Measurements from ENCODE around the gene PDE4A.
"Not testable (repeated sequence)": the region's sequence is repeated elsewhere in the genome, so short reads cannot be mapped to it uniquely, and the experiment has no call there.

PDE4A gene

DNA sequence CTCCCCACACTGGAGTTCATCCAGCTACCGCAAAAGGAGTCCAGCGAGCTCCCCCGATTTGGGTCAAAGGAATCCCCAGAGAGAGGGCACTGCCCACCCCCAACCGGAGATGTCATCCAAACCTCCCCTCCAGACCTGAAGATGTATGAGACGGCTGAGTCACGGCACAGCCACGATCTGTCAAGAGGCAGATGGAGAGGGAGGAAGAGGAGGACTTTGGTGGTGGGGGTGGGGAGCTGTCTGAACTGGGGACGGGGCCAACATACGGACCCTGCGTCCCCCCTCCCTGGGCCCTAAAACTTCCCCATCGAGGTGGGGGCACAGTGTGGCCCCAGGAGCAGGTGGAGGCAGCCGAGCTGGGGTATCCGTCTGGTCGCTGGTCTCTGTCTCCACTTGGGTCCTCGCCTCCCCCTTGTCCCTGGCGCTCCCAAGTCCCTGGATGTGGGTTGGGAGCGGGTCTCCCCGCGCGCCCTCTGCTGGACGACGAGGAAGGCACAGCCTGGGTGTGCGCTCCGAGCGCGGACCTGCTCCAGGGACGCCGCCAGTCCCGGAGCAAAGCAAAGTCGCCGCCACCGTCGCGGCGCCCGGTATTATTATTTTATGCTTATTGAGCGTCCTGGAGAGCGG, 3.8 kb downstream of the PDE4A start:
- peak; percentile 53 for DNase-seq (ENCODE audit: low read depth)

GRCh38 chr19:10427169-10427568, 6.8 kb downstream of the PDE4A start:
- no peak for DNase-seq (ENCODE audit: low read depth)

DNA sequence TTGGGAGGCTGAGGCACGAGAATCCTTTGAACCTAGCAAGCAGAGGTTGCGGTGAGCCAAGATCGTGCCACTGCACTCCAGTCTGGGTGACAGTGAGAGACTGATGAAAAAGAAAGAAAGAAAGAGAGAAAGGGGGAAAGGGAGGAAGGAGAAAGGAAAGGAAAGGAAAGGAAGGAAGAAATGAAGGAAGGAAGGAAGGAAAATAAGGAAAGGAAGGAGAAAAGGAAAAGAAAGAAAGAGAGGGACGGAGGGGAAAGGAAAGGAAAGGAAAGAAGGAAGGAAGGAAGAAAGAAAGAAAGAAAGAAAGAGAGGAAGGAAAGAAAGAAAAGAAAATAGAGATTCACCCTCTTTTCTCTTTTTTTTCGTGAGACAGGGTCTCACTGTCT, 8.7 kb downstream of the PDE4A start:
- no peak for DNase-seq (ENCODE audit: low read depth)

- no peak for DNase-seq (ENCODE audit: low read depth)
These were observed 10.3 kb downstream of the PDE4A start for GRCh38 chr19:10430505-10431253.

DNA sequence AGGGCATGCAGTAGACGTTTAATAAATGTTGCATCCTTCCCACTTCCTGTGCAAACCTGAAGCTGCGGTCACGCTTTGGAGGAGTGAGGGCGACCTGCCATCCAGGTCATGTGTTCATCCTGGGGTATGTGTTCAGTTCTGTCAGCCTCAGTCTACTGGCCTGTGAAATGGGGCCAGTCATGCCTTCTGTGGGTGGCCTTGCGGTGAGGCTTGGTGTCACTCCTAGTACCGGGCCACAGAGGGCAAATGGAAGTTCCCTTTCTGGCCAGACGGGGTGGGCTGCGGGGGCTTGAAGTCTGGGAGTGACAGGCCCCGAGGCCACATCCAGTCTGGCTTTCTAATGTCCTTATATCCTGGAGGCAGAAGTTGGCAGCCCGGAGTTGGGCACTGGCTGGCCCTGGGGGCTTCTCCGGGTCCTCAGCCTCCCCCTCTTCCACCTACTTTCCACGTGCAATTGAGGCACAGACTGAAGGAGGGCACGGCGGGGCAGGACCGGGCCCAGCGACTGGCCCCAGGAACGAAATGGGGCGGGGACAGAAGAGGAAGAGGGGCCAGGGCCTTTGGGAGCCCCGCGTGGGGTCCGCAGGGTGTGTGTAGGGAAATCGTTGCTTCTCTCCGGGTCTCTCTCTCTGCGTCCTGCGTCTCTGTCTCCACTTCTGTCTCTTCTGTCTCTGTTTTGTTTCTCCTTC, 11.1 kb downstream of the PDE4A start:
- no peak for DNase-seq (ENCODE audit: low read depth)

DNA sequence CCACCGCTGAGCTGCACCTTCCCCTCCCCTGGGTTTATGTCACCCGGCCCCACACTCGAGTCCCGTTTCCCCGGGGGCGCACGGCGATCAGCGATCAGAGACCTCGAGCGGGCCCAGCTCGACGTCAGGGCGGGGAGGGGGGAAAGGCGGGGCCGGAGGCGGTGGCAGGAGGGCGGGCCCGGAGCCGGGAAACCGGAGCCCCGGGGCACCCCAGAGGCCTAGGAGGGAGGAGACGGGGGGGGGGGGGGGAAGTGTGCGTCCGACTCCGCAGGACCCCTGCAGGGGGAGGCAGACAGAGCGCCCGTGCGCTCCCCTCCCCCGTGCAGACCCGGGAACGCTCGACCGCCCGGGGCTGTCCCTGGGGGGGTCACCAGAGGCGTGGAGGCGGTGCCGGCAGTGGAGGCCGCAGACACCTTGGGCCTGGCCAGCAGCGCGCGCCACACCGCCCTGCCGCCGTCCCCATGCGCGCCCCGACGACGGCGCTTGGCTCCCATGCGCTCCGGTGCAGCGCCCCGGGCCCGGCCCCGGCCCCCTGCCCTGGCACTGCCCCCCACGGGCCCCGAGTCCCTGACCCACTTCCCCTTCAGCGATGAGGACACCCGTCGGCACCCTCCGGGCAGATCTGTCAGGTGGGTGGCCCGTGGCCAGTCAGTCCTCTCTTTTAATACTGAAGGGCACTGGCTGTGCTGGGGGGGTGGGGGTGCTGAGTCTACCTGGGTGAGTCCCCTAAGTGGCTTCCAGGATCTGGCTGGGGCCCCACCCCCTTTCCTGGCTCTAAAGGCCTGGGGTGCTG, 11.8 kb downstream of the PDE4A start:
- peak; percentile 53 for DNase-seq (ENCODE audit: low read depth)

- no peak for DNase-seq (ENCODE audit: low read depth)
These were observed 12.4 kb downstream of the PDE4A start for GRCh38 chr19:10432736-10433130.

DNA sequence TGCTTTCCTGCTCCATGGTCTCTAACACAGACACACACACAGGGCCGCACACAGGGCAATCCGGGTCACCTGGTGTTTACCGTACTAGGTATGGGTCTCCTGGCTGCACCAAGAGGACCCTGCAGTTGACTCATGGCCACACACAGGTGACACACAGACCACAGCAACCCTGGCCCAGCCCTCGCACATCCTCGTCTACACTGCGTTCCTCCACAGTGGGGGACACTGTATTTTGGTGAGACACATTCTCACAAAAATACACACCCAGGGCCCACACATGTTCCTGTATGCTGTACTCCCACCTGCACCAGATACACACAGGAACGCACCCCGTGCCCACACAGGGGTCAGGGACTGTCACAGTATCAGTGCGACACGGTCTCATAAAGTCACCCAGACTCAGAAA, 12.8 kb downstream of the PDE4A start:
- DNase-seq (ENCODE audit: low read depth), result no peak

DNA sequence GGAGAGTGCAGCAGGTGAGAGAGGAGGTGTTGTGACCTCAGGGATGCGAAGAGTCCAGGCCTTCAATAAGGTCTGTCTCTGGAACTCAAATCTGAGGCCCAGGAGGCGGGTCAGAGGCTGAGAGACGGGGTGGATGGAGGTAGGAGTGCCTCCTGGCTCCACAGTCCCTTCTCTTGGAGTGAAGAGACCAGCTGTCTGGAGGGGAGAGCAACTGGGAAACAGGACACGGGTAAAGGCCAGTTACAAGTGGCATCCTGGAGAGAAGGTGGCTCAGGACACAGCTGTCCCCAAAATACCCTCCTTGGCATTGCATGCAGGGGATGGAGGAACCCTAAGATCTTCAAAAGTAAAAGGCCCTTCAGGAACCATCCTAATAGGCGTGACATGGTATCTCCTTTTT, 19.2 kb downstream of the PDE4A start:
- no peak for DNase-seq (ENCODE audit: low read depth)

DNA sequence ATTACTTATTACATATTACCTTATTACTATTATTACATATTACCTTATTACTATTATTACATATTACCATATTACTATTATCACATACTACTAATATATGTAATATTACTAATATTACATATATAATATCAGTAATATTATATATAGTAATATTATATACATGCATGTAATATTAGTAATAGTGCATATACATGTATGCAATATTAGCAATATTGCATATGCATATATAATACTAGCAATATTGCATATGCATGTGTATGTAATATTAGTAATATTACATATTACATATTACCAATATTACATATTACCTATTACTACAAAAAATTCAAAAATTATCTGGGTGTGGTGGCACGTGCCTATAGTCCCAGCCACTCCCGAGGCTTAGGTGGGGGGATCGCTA, 22.4 kb downstream of the PDE4A start:
- no peak for DNase-seq (ENCODE audit: low read depth)

DNA sequence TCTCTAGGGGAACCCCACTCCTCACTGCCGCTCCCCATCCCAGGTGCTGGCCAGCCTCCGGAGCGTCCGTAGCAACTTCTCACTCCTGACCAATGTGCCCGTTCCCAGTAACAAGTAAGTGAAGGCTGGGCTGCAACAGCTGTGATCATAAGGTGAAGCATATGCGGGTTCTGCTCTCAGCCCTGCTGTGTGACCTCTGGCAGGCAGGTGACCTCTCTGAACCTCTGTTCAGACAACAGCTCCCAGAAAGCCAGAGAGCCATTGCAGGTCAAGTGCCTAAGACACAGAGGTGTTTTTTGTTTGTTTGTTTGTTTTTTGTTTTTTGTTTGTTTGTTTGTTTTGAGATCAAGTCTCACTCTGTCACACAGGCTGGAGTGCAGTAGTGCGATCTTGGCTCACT, 28.7 kb downstream of the PDE4A start:
- DNase-seq (ENCODE audit: low read depth), result no peak

DNA sequence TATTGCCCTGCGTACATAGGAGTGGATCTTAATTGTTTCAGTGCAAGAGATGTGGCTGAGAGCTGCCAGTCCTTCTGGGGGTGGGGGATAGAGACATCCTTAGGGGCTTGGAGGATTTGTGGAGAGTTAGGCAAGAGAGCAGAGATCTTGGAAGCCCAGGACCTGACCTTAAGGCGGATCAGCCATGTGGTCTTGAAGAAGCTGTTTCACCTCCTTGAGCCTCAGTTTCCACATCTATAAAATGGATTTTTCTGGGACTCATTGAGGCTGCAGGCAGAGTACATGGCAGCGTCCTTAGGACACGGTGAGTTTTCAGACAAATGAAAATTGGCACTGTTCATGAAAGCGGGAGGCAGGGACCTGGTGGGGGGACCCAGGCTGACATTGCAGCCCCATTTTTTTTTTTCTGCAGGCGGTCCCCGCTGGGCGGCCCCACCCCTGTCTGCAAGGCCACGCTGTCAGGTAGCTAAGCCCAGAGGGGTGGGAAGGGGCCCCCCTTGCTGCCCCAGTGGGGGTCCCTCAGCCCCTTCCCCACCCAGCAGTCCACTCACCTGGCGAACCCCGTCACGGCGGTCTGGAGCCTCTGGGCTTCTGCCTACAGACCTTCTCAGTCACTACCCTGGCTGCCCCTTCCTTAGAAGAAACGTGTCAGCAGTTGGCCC, 30.0 kb downstream of the PDE4A start:
- no peak for DNase-seq (ENCODE audit: low read depth)

DNA sequence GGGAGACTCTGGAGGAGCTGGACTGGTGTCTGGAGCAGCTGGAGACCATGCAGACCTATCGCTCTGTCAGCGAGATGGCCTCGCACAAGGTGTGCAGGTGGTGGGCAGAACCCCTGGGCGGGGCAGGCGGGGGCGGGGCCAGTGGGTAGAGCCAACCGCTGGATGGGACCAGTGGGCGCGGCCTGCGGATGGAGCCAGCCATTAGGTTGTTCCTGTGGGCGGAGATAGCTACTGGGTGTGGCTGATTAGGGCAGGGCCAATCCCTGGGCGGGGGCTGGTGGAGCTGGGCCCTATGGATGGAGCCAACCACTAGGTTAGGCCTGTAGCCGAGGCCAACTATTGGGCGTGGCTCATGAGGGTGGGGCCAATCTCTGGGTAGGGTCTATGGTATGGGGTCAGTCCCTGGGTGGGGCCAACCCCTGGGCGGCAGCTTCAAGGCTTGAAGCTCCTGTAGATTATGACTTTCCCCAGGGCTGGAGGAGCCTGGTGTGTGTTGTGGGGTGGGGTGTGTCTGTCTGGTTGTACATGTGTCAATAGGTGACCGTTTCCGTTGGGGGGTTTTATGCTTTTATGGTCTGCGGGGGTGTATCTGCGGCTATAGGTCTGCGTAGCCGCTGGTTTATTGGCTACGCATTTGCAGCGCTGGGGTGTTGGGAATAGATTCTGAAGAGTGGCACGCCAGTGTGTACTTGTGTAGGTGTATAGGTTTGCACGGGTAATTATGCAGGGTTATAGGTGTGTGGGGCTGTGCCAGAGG, 30.7 kb downstream of the PDE4A start:
- no peak for DNase-seq (ENCODE audit: low read depth)

DNA sequence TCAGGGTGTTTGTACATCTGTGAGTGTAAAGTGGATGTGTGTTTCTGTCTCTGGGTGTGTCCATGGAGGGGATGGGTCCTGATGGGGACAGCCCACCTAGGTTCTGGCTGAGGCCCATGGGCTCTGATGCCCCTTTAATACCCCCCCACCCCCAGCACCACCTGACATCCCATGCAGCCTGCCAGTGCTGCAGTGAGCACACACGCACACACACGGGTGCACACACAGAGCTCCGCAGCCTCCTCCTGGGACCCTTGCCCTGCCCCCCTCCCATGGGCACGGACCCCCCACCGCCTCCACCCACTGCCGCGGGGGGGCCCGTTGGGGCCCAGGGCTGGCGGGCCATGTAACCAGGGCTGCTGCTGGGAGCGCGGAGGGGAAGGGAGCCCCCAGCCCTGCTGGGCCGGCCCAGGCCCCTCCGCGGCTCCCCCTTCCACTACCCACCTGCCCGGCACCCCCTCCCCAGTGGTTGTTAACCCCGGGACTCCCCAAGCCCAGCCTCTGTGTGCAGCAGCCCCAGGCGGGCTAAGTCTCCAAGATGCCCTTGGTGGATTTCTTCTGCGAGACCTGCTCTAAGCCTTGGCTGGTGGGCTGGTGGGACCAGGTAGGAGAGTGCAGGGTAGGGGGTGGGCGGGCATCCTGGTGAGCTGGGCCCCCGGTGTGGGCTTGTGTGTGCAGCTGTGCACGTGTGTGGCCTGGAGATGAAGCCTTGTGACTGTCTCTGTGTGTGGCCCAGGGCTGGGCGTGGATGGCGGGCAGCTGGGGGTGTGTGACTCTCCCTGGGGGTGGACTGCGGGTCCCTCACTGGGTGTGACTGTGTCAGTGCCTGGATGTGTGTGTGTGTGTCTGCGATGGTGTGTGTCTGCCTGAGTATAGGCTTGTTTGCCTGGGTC, 32.6 kb downstream of the PDE4A start:
- no peak for DNase-seq (ENCODE audit: low read depth)

GRCh38 chr19:10453852-10454251, 33.5 kb downstream of the PDE4A start:
- DNase-seq (ENCODE audit: low read depth), result no peak

DNA sequence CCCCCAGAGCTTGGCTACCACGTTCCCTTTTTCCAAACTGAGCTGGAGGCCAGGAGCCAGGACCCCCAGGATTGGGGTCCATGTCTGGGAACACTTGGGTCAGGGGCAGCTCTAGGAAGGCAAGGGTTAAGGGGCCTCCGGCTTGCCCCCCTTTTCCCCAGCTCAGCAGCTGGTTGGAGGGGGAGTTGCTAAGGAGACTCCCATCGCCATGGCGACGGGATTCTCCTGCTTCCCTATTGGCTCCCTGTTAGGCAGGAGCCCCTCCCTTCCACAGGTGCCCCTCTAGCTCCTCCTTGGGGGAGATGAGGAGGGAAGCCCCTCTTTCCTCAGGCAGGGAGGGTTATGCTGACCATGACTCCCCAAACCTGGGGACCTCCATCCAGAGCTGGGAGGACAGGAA, 33.9 kb downstream of the PDE4A start:
- no peak for DNase-seq (ENCODE audit: low read depth)

DNA sequence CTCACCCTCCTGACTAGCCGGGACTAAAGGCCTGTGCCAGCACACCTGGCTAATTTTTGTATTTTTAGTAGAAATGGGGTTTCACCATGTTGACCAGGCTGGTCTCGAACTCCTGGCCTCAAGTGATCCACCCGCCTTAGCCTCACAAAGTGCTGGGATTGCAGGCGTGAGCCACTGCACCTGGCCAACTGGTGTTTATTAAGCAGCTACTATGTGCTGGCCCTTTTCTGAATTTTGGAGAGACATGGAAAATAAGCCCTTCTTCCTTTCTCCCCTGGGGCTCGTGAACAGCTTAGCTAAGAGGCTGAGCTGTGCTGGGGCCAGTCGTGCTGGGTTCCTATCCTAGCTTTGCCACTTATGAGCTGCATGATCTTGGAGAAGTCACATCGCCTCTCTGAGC, 38.4 kb downstream of the PDE4A start:
- DNase-seq (ENCODE audit: low read depth), result not testable (repeated sequence)

- DNase-seq (ENCODE audit: low read depth), result no peak
These were observed 40.3 kb downstream of the PDE4A start for GRCh38 chr19:10460714-10461046.

DNA sequence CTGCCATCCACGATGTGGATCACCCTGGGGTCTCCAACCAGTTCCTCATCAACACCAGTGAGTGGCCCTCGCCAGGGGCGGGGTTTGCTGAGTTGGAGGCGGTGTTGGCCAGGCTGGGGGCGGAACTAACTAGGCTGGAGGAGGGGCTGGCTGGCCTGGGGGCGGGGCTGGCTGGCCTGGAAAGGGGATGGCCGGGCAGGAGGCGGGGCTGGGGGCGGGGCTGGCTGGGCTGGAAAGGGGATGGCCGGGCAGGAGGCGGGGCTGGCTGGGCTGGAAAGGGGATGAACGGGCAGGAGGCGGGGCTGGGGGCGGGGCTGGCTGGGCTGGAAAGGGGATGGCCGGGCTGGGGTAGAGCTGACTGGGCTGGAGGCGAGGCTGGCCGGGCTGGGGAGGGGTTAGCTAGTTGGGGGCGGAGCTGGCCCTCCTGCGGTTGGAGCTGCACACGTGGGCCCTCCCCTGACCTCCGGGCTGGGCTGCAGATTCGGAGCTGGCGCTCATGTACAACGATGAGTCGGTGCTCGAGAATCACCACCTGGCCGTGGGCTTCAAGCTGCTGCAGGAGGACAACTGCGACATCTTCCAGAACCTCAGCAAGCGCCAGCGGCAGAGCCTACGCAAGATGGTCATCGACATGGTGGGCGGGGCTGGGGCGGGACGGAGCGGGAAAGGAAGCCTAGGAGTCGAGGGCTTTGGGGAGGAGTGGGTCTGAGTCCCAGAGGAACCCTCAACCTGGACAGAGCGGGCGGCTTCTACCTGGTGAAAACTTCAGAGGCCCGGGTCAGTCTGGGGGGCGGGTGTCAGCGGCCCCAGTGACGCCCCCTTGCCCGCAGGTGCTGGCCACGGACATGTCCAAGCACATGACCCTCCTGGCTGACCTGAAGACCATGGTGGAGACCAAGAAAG, 41.0 kb downstream of the PDE4A start:
- DNase-seq (ENCODE audit: low read depth), result peak; percentile 73
